IPS DF 6.9 (cell line): ENCODE results near the gene AAGAB.
A peak's percentile ranks its signal among the peaks of the same experiment; 100 is the strongest.
"Not testable (repeated sequence)": the region's sequence is repeated elsewhere in the genome, so short reads cannot be mapped to it uniquely, and the experiment has no call there.

Experiments used
- DNase-seq: peaks from one replicate; pipeline ENCODE4 v3.0.0-alpha.2; 2013; ENCODE audit warnings: low read depth, low spot score
- H3K27ac ChIP-seq: one replicate; pipeline ENCODE4 v1.5.1; 2013; ENCODE audit warnings: low read length, control low read depth
- H3K27me3 ChIP-seq: 2 replicates; pipeline ENCODE4 v1.6.1; 2013; ENCODE audit warnings: mild to moderate bottlenecking, low read length; ENCODE audit not compliant: control insufficient read depth, insufficient read depth
- H3K36me3 ChIP-seq: 2 replicates; pipeline ENCODE4 v1.6.1; 2013; ENCODE audit warnings: low read length; ENCODE audit not compliant: control insufficient read depth, insufficient read depth
- H3K4me1 ChIP-seq: 2 replicates; pipeline ENCODE4 v1.6.1; 2013; ENCODE audit warnings: low read length; ENCODE audit not compliant: control insufficient read depth, insufficient read depth
- H3K4me3 ChIP-seq: 2 replicates; pipeline ENCODE4 v1.5.1; 2013; ENCODE audit warnings: mild to moderate bottlenecking, low read length
- H3K9me3 ChIP-seq: 2 replicates; pipeline ENCODE4 v1.6.1; 2013; ENCODE audit warnings: low read length, inconsistent platforms; ENCODE audit not compliant: control insufficient read depth, insufficient read depth
- WGBS: extraction: QIAGEN DNeasy Blood & Tissue Kit; methylation state at CpG from one replicate; pipeline ENCODE4 v1.1.7; 2013; ENCODE audit warnings: mixed read lengths, missing lambda C conversion rate; ENCODE audit not compliant: insufficient read length, insufficient coverage; 5-methylcytosine and 5-hydroxymethylcytosine counted together

The AAGAB gene

DNA sequence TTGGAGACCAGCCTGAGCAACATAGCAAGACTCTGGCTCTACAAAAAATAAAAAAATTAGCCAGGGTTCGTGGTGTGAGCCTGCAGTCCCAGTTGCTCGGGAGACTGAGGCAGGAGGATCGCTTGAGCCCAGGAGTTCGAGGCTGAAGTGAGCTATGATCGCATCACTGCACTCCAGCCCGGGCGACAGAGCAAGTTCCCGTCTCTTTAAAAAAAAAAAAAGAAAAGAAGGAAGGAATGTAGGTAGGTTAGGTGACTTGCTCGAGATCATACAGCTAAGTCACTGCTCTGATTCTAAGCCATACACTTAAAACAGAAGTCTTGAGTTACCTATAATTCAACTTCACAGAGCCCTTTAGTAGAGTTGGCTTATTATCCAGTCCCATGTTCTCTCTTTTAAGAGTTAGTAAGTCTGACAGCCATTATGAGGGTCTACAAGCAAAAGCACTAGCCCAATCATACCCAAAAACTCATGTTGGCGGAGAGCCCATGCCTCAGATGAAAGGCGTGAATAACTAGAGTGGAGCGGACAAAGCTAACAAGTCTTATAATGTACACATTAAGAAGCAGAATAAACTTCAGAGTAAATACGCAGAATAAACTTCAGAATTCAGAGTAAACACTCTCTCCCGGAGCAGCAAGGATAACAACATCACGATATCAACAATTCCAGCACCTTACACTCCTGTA lies 768 bp downstream of the AAGAB start:
- Histone ChIP-seq H3K9me3 (no peaks in the 10 kb centered on the region), H3K27me3 (no peaks in the 10 kb centered on the region), H3K4me1 (no peaks in the 10 kb centered on the region), H3K4me3 (peak overlapping the region; percentile 72), H3K27ac (no peak overlapping the region), H3K36me3 (no peaks in the 10 kb centered on the region)
- WGBS = no CpG with 5 or more reads among the region's 15 CpGs
- no peak for DNase-seq

DNA sequence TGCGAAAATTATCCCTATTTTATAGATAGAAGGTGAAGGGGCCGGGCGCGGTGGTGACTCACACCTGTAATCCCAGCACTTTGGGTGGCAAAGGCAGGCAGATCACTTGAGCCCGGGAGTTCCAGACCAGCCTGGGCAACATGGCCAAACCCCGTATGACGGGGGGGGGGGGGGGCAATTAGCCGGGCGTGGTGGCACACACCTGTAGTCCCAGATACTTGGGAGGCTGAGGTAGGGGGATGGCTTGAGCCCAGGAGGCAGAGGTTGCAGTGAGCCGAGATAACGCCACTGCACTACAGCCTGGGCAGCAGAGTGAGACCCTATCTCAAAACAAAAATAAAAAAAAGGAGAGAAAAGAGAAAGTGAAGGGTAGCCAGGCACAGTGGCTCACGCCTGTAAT lies 1.4 kb downstream of the AAGAB start:
- Histone ChIP-seq H3K36me3 (no peaks in the 10 kb centered on the region), H3K4me3 (no peak overlapping the region), H3K27ac (no peak overlapping the region), H3K27me3 (no peaks in the 10 kb centered on the region), H3K4me1 (no peaks in the 10 kb centered on the region), H3K9me3 (no peaks in the 10 kb centered on the region)
- no peak for DNase-seq
- WGBS = no CpG with 5 or more reads among the region's 12 CpGs

DNA sequence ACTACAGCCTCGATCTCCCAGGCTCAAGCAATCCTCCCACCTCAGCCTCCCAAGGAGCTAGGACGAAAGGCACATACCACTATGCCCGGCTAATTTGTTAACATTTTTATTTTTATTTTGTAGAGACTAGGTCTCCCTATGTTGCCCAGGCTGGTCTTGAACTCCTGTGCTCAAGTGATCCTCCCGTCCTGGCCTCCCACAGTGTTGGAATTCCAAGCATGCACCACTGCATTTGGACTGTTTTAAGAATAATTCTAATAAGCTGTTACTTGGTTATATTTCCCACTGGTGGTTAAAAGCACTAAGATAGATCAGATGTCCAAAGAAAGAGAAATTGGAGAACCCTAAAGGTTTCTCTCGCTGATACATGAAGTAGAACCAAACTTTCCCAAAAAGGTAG lies 3.1 kb downstream of the AAGAB start:
- no CpG with 5 or more reads among the region's 5 CpGs for WGBS
- Histone ChIP-seq H3K4me1 (no peaks in the 10 kb centered on the region), H3K27me3 (no peaks in the 10 kb centered on the region), H3K4me3 (no peak overlapping the region), H3K27ac (no peak overlapping the region), H3K9me3 (no peaks in the 10 kb centered on the region), H3K36me3 (no peaks in the 10 kb centered on the region)
- no peak for DNase-seq

DNA sequence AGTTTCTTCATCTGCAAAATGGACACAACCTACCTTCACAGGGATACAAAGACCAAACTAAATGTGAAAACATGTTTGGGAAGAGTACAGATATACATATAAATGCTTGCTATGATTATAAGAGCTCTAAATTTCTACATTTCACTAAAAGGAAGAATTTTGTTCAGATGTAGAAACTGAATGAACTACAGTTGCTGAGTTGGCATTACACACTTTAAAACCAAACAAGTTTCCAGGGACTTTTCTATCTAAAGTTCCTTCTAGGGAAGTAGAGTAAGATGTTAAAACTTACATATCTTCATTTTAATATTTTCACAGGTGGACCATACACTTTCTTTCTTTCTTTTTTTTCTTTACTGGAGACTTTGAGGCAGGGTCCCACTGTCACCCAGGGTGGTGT lies 4.6 kb downstream of the AAGAB start:
- H3K36me3 ChIP-seq = no peaks in the 10 kb centered on the region
- no peak overlapping the region for H3K4me3 ChIP-seq
- no peaks in the 10 kb centered on the region for H3K27me3 ChIP-seq
- no peaks in the 10 kb centered on the region for H3K9me3 ChIP-seq
- H3K27ac ChIP-seq = no peak overlapping the region
- DNase-seq = no peak
- no peaks in the 10 kb centered on the region for H3K4me1 ChIP-seq

DNA sequence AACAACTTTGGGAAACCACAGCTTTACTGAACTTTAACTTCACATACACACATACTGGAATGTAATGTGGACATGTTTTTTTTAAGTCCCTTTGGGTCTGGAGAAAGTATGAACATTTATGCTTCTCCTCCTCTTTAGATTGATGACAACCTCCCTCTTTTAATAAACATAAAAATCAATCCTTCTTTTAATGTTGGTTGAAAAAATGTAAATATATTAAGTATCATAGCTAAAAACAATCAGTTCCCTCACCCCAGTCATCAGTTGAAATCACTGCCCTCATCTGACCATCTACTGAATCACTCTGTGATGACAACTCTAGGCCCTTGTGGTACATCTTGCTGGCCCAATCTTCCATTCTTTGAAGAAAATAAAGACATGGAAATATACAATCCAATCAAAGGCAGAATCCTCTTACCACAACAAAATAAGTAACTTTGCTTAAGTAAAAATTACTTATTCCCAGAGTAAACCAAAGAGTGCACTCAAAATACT lies 6.4 kb downstream of the AAGAB start:
- H3K27ac ChIP-seq = no peak overlapping the region
- no peaks in the 10 kb centered on the region for H3K27me3 ChIP-seq
- H3K9me3 ChIP-seq = no peaks in the 10 kb centered on the region
- H3K36me3 ChIP-seq = no peaks in the 10 kb centered on the region
- 0 out of 2 replicates have a peak, but pooled peaks cover 2% of the 10 kb centered on the region for H3K4me1 ChIP-seq
- DNase-seq = no peak
- H3K4me3 ChIP-seq = no peak overlapping the region

DNA sequence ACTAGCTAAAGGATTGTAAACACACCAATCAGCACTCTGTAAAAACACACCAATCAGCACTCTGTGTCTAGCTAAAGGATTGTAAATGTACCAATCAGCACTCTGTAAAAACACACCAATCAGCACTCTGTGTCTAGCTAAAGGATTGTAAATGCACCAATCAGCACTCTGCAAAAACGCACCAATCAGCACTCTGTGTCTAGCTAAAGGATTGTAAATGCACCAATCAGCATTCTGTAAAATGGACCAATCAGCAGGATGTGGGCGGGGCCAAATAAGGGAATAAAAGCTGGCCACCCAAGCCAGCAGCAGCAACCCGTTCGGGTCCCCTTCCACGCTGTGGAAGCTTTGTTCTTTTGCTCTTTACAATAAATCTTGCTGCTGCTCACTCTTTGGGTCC lies 7.9 kb downstream of the AAGAB start:
- H3K4me1 ChIP-seq, H3K9me3 ChIP-seq, DNase-seq, H3K27ac ChIP-seq, H3K4me3 ChIP-seq, H3K36me3 ChIP-seq, H3K27me3 ChIP-seq: not testable (repeated sequence)
- no CpG with 5 or more reads among the region's 5 CpGs for WGBS

DNA sequence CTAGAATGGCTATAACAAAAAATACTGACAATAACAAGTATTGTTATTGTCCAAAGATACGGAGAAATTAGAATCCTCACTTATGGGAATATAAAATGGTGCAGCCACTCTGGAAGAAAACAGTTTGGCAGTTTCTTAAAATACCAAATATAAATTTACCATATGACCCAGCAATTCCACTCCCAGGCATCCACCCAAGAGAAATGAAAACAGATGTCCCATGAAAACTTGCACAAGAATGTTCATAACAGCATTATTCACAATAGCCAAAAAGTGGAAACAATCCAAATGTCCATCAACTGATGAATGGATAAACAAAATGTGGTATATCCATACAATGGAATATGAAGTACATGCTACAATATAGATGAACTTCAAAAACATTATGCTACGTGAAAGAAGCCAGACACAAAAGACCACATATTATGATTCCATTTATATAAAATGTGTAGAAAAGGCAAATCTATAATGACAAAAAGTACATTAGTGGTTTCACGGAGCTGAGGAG lies 9.4 kb downstream of the AAGAB start:
- Histone ChIP-seq H3K27me3 (no peaks in the 10 kb centered on the region), H3K9me3 (no peaks in the 10 kb centered on the region), H3K4me1 (0 out of 2 replicates have a peak, but pooled peaks cover 3% of the 10 kb centered on the region), H3K27ac (no peak overlapping the region), H3K36me3 (no peaks in the 10 kb centered on the region), H3K4me3 (no peak overlapping the region)
- WGBS = no CpG with 5 or more reads among the region's 3 CpGs
- no peak for DNase-seq

DNA sequence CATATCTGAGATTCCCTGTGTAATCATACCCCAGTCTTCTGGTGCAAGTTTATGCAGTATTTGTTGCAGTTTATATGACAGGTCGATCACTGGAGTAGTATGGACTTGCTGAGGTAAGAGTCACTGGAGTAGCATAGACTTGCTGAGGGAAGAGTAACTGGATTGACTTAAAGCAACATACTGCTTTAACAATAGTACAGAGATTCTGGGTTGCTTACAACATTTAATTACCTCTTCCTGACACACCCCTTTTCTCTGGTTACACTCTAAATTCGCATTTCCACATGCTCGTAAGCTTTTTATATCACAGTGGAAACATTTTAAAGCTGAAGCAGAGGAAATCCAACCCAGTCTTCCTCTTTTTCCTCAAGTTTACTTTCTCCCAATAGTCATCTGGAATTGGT lies 11.8 kb downstream of the AAGAB start:
- no peak for DNase-seq
- no peaks in the 10 kb centered on the region for H3K27me3 ChIP-seq
- H3K4me1 ChIP-seq = 0 out of 2 replicates have a peak, but pooled peaks cover 3% of the 10 kb centered on the region
- WGBS = no CpG with 5 or more reads among the region's 3 CpGs
- H3K27ac ChIP-seq = no peak overlapping the region
- H3K4me3 ChIP-seq = no peak overlapping the region
- H3K36me3 ChIP-seq = no peaks in the 10 kb centered on the region
- H3K9me3 ChIP-seq = no peaks in the 10 kb centered on the region

DNA sequence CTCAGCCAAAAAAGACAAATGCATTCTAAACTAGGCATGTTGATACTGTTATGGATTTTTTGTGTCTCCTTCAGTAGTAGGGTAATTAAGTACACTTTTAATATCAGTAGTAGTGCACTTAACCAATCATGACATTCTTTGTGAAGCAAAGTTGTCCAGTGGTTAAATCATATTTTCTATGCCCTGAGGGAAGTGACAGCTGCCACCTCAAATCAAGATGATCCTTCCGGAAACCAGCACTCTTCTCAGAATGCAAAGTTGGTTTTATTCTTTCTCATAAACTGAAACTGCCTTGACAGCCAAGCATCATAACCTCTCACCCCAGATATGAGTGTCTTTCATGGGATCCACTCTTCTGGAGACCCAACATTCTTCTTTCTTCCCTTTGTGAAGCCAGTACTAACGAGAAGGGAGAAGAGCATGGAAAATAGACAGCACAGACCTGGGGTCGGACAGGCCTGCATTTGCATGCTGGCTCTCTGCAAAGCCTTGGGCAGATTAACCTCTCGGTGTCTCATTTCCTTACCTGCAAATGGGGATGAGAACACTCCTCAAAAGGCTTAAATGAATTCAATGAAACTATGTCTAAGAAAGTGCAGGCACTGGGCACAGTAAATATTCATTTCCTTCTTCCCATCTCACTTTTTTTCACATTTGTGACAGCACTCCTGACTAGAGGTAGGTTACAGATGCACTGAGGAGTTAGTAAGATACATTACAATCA lies 13.2 kb downstream of the AAGAB start:
- Histone ChIP-seq H3K27me3 (no peaks in the 10 kb centered on the region), H3K36me3 (no peaks in the 10 kb centered on the region), H3K4me3 (no peak overlapping the region), H3K4me1 (0 out of 2 replicates have a peak, but pooled peaks cover 3% of the 10 kb centered on the region), H3K27ac (no peak overlapping the region), H3K9me3 (no peaks in the 10 kb centered on the region)
- no peak for DNase-seq
- WGBS = no CpG with 5 or more reads among the region's 4 CpGs

DNA sequence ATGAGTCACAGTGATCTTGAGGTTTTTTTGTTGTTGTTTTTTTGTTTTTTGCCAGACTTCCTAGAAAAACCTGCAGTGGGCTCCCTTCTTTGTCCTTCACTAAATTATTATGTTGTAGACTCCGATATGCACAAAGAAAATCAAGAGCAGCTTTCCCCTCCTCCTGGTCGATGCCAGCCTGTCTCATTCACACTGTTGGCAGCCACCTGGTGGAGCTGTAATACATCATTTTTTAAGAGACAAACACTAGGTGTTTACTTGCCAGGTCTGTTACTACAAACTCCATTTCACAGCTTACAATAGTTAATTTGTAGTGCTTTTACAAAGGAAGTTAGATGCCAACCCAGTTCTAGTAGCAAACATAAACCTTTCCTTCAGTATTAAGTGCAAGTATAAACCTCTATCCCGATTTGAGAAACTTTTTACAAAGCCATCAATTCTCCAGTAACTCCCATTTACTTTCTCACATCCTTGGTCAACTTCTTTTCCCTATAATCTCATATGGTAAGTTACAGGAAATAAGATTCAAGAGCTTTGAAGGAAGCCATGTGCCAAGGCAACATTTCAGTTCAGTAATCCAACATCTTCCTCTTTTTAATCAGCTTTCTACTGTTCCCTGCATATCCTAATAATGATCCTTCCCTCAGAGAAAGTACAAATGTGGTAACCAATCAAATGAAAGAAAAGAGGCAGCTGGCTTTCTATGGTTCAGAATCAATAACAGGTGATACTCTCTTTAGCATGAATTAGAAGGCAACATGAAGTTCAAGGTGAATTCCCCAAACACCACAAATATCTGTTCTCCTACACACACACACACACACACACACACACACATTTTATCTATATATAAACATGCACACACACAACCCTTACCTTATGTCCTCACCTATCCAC lies 14.0 kb downstream of the AAGAB start:
- WGBS = no CpG with 5 or more reads among the region's 3 CpGs
- Histone ChIP-seq H3K36me3 (no peaks in the 10 kb centered on the region), H3K4me3 (no peak overlapping the region), H3K27ac (no peak overlapping the region), H3K27me3 (no peaks in the 10 kb centered on the region), H3K9me3 (no peaks in the 10 kb centered on the region), H3K4me1 (0 out of 2 replicates have a peak, but pooled peaks cover 3% of the 10 kb centered on the region)
- no peak for DNase-seq
